DMS53 (cell line): Measurements from ENCODE around the gene RNF121.
A peak's percentile ranks its signal among the peaks of the same experiment; 100 is the strongest.

Source experiments
- DNase-seq: peaks from one replicate; lab custom pipeline; 2025; lab: John Stamatoyannopoulos, UW

RNF121 gene

GRCh38 chr11:72037554-72038311 is 108.9 kb downstream of the RNF121 start:
- no peak for DNase-seq

- DNase-seq = no peak
Measured at GRCh38 chr11:72038491-72038890, 109.6 kb downstream of the RNF121 start.

GRCh38 chr11:72039031-72039855 is 110.4 kb downstream of the RNF121 start:
- DNase-seq = no peak

- DNase-seq = no peak
Measured at GRCh38 chr11:72039856-72040401, 111.1 kb downstream of the RNF121 start.

- DNase-seq = peak; percentile 97
Measured at GRCh38 chr11:72040491-72041363, 111.9 kb downstream of the RNF121 start.

- peak; percentile 94 for DNase-seq
Measured at GRCh38 chr11:72041364-72042063, 112.7 kb downstream of the RNF121 start.

- peak; percentile 46 for DNase-seq
Measured at GRCh38 chr11:72042064-72042745, 113.4 kb downstream of the RNF121 start.

- DNase-seq = no peak
Measured at GRCh38 chr11:72045849-72046248, 117.0 kb downstream of the RNF121 start.
